Transverse colon (tissue), 4 donors: Measurements from ENCODE around the gene PCDHGA12. TPM values are rescaled to one million over a fixed set of nuclear protein-coding genes. Genes with fewer than 3 reads are reported as not detected.
"Not testable (repeated sequence)": the region's sequence is repeated elsewhere in the genome, so short reads cannot be mapped to it uniquely, and the experiment has no call there.

Source experiments
- DNase-seq: peaks from one replicate; pipeline ENCODE4 v3.0.0-alpha.2; 2019
- H3K27ac ChIP-seq, 4 donors: fragments of 200-600 bp; sonication (generic); 2 replicates each; pipeline ENCODE4 v1.5.1; 2016 to 2018; ENCODE audit warnings: inconsistent platforms in 4 of 4
- H3K27me3 ChIP-seq: fragments of 200-600 bp; sonication (generic); 2 replicates; pipeline ENCODE4 v1.5.1; 2017; ENCODE audit warnings: inconsistent platforms
- H3K36me3 ChIP-seq, 4 donors: fragments of 200-600 bp; sonication (generic); 2 replicates each; pipeline ENCODE4 v1.5.1; 2017 to 2019; ENCODE audit warnings: inconsistent platforms in 4 of 4
- H3K4me1 ChIP-seq, 4 donors: fragments of 200-600 bp; sonication (generic); 2 replicates each; pipeline ENCODE4 v1.5.1; 2017 to 2020; ENCODE audit warnings: inconsistent platforms in 4 of 4
- H3K4me3 ChIP-seq, 4 donors: fragments of 200-600 bp; sonication (generic); 1 replicate in 1 of 4; 2 replicates in 3 of 4; pipeline versions ENCODE4 v1.5.1 to v1.6.1; 2017 to 2019; ENCODE audit warnings: inconsistent platforms in 4 of 4
- H3K9me3 ChIP-seq, 2 donors: fragments of 200-600 bp; sonication (generic); 2 replicates each; pipeline ENCODE4 v1.5.1; 2017 to 2019; ENCODE audit warnings: inconsistent platforms in 2 of 2
- CTCF ChIP-seq, 5 experiments: fragments of 200-600 bp in 3 of 5; fragments of 450-650 bp in 2 of 5; sonication (generic) in 3 of 5; IDR thresholded peaks; 1 replicate in 2 of 5; 2 replicates in 3 of 5; pipeline ENCODE4 v1.5.1; 2016 to 2017; ENCODE audit warnings: antibody characterized with exemption in 5 of 5, inconsistent platforms in 3 of 5, mild to moderate bottlenecking in 2 of 5, moderate library complexity in 1 of 5
- EP300 ChIP-seq: sonication (generic); formaldehyde crosslinking; IDR thresholded peaks from one replicate; pipeline ENCODE4 v1.6.1; 2017; ENCODE audit warnings: antibody characterized with exemption, low read depth
- POLR2A ChIP-seq: fragments of 450-650 bp; IDR thresholded peaks from one replicate; pipeline ENCODE4 v1.6.1; 2016; ENCODE audit warnings: antibody characterized with exemption, mild to moderate bottlenecking, moderate library complexity
- POLR2AphosphoS5 ChIP-seq, 3 donors: sonication (generic); formaldehyde crosslinking; IDR thresholded peaks; one replicate each; pipeline ENCODE4 v1.6.1; 2016; ENCODE audit warnings: antibody characterized with exemption in 3 of 3
- WGBS, 2 donors: methylation state at CpG; one replicate each; pipeline ENCODE4 v1.1.5; 2018; ENCODE audit warnings: low coverage in 1 of 2; 5-methylcytosine and 5-hydroxymethylcytosine counted together
- in situ Hi-C, 4 donors: fragments of 200-750 bp; cut with MboI; loops; one replicate each; pipeline versions ENCODE4 v1.15.0 to v1.15.1; 2017; ENCODE audit warnings: low sequenced_read_pairs in 3 of 4, low pct_ligation_motif_present in 1 of 4, low pct_unique_long_range_greater_than_20kb in 1 of 4
- intact Hi-C: fragments of 100-400 bp; cut with DNase I; formaldehyde crosslinking; loops from one replicate; pipeline ENCODE4 v1.15.1; 2023; ENCODE audit warnings: low total_unique reads
- total RNA-seq, 4 donors: library from RNA; depleted of rRNA; stranded (reverse); fragments of >200 nt; gene quantifications; one replicate each; pipeline ENCODE4 v1.1.0, GENCODE V29; 2016

The PCDHGA12 gene
- total RNA-seq, 4 donors from 2014 or later, result 1.6 to 14.2 (median 4.8) TPM

GRCh38 chr5:141402553-141403243 lies 27.6 kb upstream of the PCDHGA12 start, which contains the start of gene PCDHGA9:
TSS of gene PCDHGA9 (plus strand) at chr5:141402778. CDS start at chr5:141402953, 175 bp downstream.
- peaks cover 26% of the 10 kb centered on the region for H3K27me3 ChIP-seq
- DNase-seq, result no peak
- 33 to 45% methylated on average over 7 to 27 of the region's 27 CpGs for WGBS, 2 donors
- no peaks in the 10 kb centered on the region for H3K36me3 ChIP-seq
- intact Hi-C loops, result loop anchor here (10.0 kb wide), 1 partner anchor 122 kb away; no protein-coding TSS in a partner anchor
- H3K4me1 ChIP-seq, result no peaks in the 10 kb centered on the region
- peak within 1 kb of the TSS in 1 of 4 donors; percentile 32 for H3K4me3 ChIP-seq
- TF ChIP-seq CTCF (IDR thresholded peaks at IDR 0.05), result peak in 3 of 5 experiments; percentile 12 to 19 (median 19)
- no peak for TF ChIP-seq EP300
- H3K27ac ChIP-seq, result no peak within 1 kb of the TSS
- in situ Hi-C loops, result loop anchor here in 1 of 4 donors (10.0 kb wide), 1 partner anchor 162 kb away; no protein-coding TSS in a partner anchor
- H3K9me3 ChIP-seq, result peaks cover 54 to 96% of the 10 kb centered on the region in 2 donors

GRCh38 chr5:141403387-141403786 lies 26.9 kb upstream of the PCDHGA12 start:
- intact Hi-C loops (loop anchor here (10.0 kb wide), 1 partner anchor 121 kb away; no protein-coding TSS in a partner anchor), in situ Hi-C loops (loop anchor here in 1 of 4 donors (10.0 kb wide), 1 partner anchor 161 kb away; no protein-coding TSS in a partner anchor)
- Histone ChIP-seq H3K9me3 (peaks cover 54 to 99% of the 10 kb centered on the region in 2 donors), H3K36me3 (no peaks in the 10 kb centered on the region), H3K27me3 (peaks cover 28% of the 10 kb centered on the region), H3K4me1 (no peaks in the 10 kb centered on the region), H3K4me3 (peak overlapping the region in 1 of 4 donors; percentile 32), H3K27ac (no peak overlapping the region)
- DNase-seq, result no peak
- 40 to 57% methylated on average over 17 to 22 of the region's 22 CpGs for WGBS, 2 donors
- TF ChIP-seq CTCF (IDR thresholded peaks at IDR 0.05) (no peak), EP300 (no peak), POLR2AphosphoS5 (IDR thresholded peaks at IDR 0.05) (no peak), POLR2A (no peak)

- not testable (repeated sequence) for H3K36me3 ChIP-seq, H3K27ac ChIP-seq, H3K4me1 ChIP-seq
- H3K9me3 ChIP-seq, result peaks cover 56 to 96% of the 10 kb centered on the region in 2 donors
- DNase-seq, result peak; percentile 26
- peak; percentile 32 to 42 (median 39) for TF ChIP-seq CTCF (IDR thresholded peaks at IDR 0.05)
- intact Hi-C loops, result loop anchor here (10.0 kb wide), 1 partner anchor 117 kb away; no protein-coding TSS in a partner anchor
- peaks cover 29% of the 10 kb centered on the region for H3K27me3 ChIP-seq
- H3K4me3 ChIP-seq, result peak within 1 kb of the TSS in 1 of 4 donors; percentile 37
- 21 to 45% methylated on average over 9 to 51 of the region's 51 CpGs for WGBS, 2 donors
- in situ Hi-C loops, result loop anchor here in 1 of 4 donors (10.0 kb wide), 1 partner anchor 157 kb away; no protein-coding TSS in a partner anchor
Observed at GRCh38 chr5:141407790-141408505, 22.4 kb upstream of the PCDHGA12 start, which contains the start of gene PCDHGB6. TSS of gene PCDHGB6 (plus strand) at chr5:141408021. CDS start at chr5:141408203, 182 bp downstream.
